Measurements from ENCODE around the gene BARX1. TPM values are rescaled to one million over a fixed set of nuclear protein-coding genes. Genes with fewer than 3 reads are reported as not detected.

The BARX1 gene
- total and polyA plus RNA-seq, 9 donors = 0.07 TPM; not detected in 8

GRCh38 chr9:93994545-93994944 lies 39.4 kb upstream of the BARX1 start:
- Histone ChIP-seq H3K27ac (no peak overlapping the region), H3K36me3 (no peaks in the 10 kb centered on the region), H3K27me3 (no peaks in the 10 kb centered on the region), H3K4me3 (no peak overlapping the region), H3K4me1 (ENCODE audit: insufficient read depth) (no peaks in the 10 kb centered on the region), H3K9me3 (no peaks in the 10 kb centered on the region)
- intact Hi-C loops (cut with DNase I) = no loop called here
- no peak for TF ChIP-seq CTCF (IDR thresholded peaks at IDR 0.05)
- TF ChIP-seq POLR2A (IDR thresholded peaks at IDR 0.05) = no peak
- TF ChIP-seq EP300 (IDR thresholded peaks at IDR 0.05) = no peak
- DNase-seq = no peak
- 63 to 72% (median 66%) methylated on average over 1 of the region's 1 CpG for WGBS, 3 donors

- H3K27ac ChIP-seq = no peak overlapping the region
- WGBS, 3 donors = 57 to 67% (median 64%) methylated on average over 3 of the region's 3 CpGs
These were observed 39.0 kb upstream of the BARX1 start for GRCh38 chr9:93994132-93994531.

GRCh38 chr9:93992830-93993229 lies 37.7 kb upstream of the BARX1 start:
- WGBS, 3 donors = 77 to 93% (median 77%) methylated on average over 2 of the region's 2 CpGs
- Histone ChIP-seq H3K4me1 (ENCODE audit: insufficient read depth) (no peaks in the 10 kb centered on the region), H3K9me3 (no peaks in the 10 kb centered on the region), H3K27me3 (no peaks in the 10 kb centered on the region), H3K36me3 (no peaks in the 10 kb centered on the region), H3K27ac (no peak overlapping the region), H3K4me3 (no peak overlapping the region)
- DNase-seq = no peak
- no peak for TF ChIP-seq CTCF (IDR thresholded peaks at IDR 0.05)
- TF ChIP-seq EP300 (IDR thresholded peaks at IDR 0.05) = no peak
- no peak for TF ChIP-seq POLR2A (IDR thresholded peaks at IDR 0.05)
- intact Hi-C loops (cut with DNase I) = no loop called here

More at GRCh38 chr9:93994132-93994531, 39.0 kb upstream of the BARX1 start:
- Histone ChIP-seq H3K4me1 (ENCODE audit: insufficient read depth) (no peaks in the 10 kb centered on the region), H3K27me3 (no peaks in the 10 kb centered on the region), H3K36me3 (no peaks in the 10 kb centered on the region), H3K9me3 (no peaks in the 10 kb centered on the region), H3K4me3 (no peak overlapping the region)
- no peak for TF ChIP-seq POLR2A (IDR thresholded peaks at IDR 0.05)
- TF ChIP-seq EP300 (IDR thresholded peaks at IDR 0.05) = no peak
- TF ChIP-seq CTCF (IDR thresholded peaks at IDR 0.05) = no peak
- intact Hi-C loops (cut with DNase I) = no loop called here
- no peak for DNase-seq

GRCh38 chr9:93990448-93990847 lies 35.3 kb upstream of the BARX1 start:
- no peak for TF ChIP-seq CTCF (IDR thresholded peaks at IDR 0.05)
- no peak for TF ChIP-seq EP300 (IDR thresholded peaks at IDR 0.05)
- TF ChIP-seq POLR2A (IDR thresholded peaks at IDR 0.05) = no peak
- H3K4me1 ChIP-seq (ENCODE audit: insufficient read depth) = no peaks in the 10 kb centered on the region
- intact Hi-C loops (cut with DNase I) = no loop called here

GRCh38 chr9:93988056-93988455 lies 32.9 kb upstream of the BARX1 start:
- Histone ChIP-seq H3K4me3 (no peak overlapping the region), H3K27me3 (no peaks in the 10 kb centered on the region), H3K27ac (no peak overlapping the region), H3K36me3 (no peaks in the 10 kb centered on the region), H3K4me1 (ENCODE audit: insufficient read depth) (no peaks in the 10 kb centered on the region), H3K9me3 (no peaks in the 10 kb centered on the region)
- WGBS, 3 donors = 79 to 87% (median 84%) methylated on average over 1 of the region's 1 CpG
- intact Hi-C loops (cut with DNase I) = no loop called here
- TF ChIP-seq EP300 (IDR thresholded peaks at IDR 0.05) (no peak), POLR2A (IDR thresholded peaks at IDR 0.05) (no peak), CTCF (IDR thresholded peaks at IDR 0.05) (no peak)
- DNase-seq = no peak

More at GRCh38 chr9:93990448-93990847, 35.3 kb upstream of the BARX1 start:
- DNase-seq = no peak
- H3K4me3 ChIP-seq = no peak overlapping the region
- no peaks in the 10 kb centered on the region for H3K27me3 ChIP-seq
- H3K27ac ChIP-seq = no peak overlapping the region
- H3K36me3 ChIP-seq = no peaks in the 10 kb centered on the region
- H3K9me3 ChIP-seq = no peaks in the 10 kb centered on the region

Measured in ovary (tissue), 9 donors.